SJSA1 (cell line): ENCODE results near the gene BATF3. TPM values are rescaled to one million over a fixed set of nuclear protein-coding genes. Genes with fewer than 3 reads are reported as not detected.
A peak's percentile ranks its signal among the peaks of the same experiment; 100 is the strongest.
"Not testable (repeated sequence)": the region's sequence is repeated elsewhere in the genome, so short reads cannot be mapped to it uniquely, and the experiment has no call there.

ENCODE experiments used
- DNase-seq, 2 experiments: peaks; one replicate each; pipeline ENCODE4 v3.0.0-alpha.2; 2015 to 2020; ENCODE audit warnings: low spot score in 2 of 2, low read depth in 1 of 2
- H3K27ac ChIP-seq: fragments of 250-450 bp; sonication (Bioruptor Pico); 2 replicates; pipeline ENCODE4 v1.5.1; 2020; ENCODE audit warnings: mild to moderate bottlenecking, moderate library complexity
- H3K27me3 ChIP-seq: fragments of 250-450 bp; sonication (Bioruptor Pico); replicated peaks from 2 replicates; pipeline ENCODE4 v1.5.1; 2020; ENCODE audit warnings: mild to moderate bottlenecking, moderate library complexity
- H3K36me3 ChIP-seq: fragments of 250-450 bp; sonication (Bioruptor Pico); 2 replicates; pipeline ENCODE4 v1.5.1; 2020; ENCODE audit warnings: mild to moderate bottlenecking
- H3K4me1 ChIP-seq: fragments of 250-450 bp; sonication (Bioruptor Pico); replicated peaks from 2 replicates; pipeline ENCODE4 v1.6.1; 2021; ENCODE audit warnings: mild to moderate bottlenecking
- H3K4me3 ChIP-seq: fragments of 250-450 bp; sonication (Bioruptor Pico); 2 replicates; pipeline ENCODE4 v1.5.1; 2020; ENCODE audit warnings: mild to moderate bottlenecking
- H3K9me3 ChIP-seq: fragments of 250-450 bp; sonication (Bioruptor Pico); replicated peaks from 2 replicates; pipeline ENCODE4 v1.5.1; 2020; ENCODE audit warnings: mild to moderate bottlenecking
- total RNA-seq: library from RNA; depleted of rRNA; stranded (reverse); fragments of >200 nt; shearing (Covaris generic); gene quantifications from 2 replicates; pipeline ENCODE4 v1.2.3, GENCODE V29; 2014

The BATF3 gene
- total RNA-seq, 1 experiment from 2014 or later = 3.3 TPM

- Histone ChIP-seq H3K36me3 (no peaks in the 10 kb centered on the region), H3K27me3 (no peaks in the 10 kb centered on the region), H3K4me1 (peaks cover 28% of the 10 kb centered on the region), H3K27ac (no peak overlapping the region), H3K4me3 (no peak overlapping the region), H3K9me3 (no peaks in the 10 kb centered on the region)
- no peak for DNase-seq
Measured at GRCh38 chr1:212719633-212720032, 20.0 kb upstream of the BATF3 start.

GRCh38 chr1:212718499-212718898 lies 18.9 kb upstream of the BATF3 start:
- Histone ChIP-seq H3K36me3 (no peaks in the 10 kb centered on the region), H3K9me3 (no peaks in the 10 kb centered on the region), H3K27me3 (no peaks in the 10 kb centered on the region), H3K27ac (no peak overlapping the region), H3K4me3 (no peak overlapping the region), H3K4me1 (peaks cover 28% of the 10 kb centered on the region)
- peak in 1 of 2 experiments; percentile 44 for DNase-seq

GRCh38 chr1:212716161-212716560 lies 16.5 kb upstream of the BATF3 start:
- Histone ChIP-seq H3K27me3 (no peaks in the 10 kb centered on the region), H3K9me3 (no peaks in the 10 kb centered on the region), H3K4me1 (peaks cover 29% of the 10 kb centered on the region), H3K4me3 (no peak overlapping the region), H3K27ac (no peak overlapping the region), H3K36me3 (no peaks in the 10 kb centered on the region)
- DNase-seq = no peak

- Histone ChIP-seq H3K9me3 (no peaks in the 10 kb centered on the region), H3K27ac (no peak overlapping the region), H3K4me1 (peaks cover 21% of the 10 kb centered on the region), H3K27me3 (no peaks in the 10 kb centered on the region), H3K4me3 (no peak overlapping the region), H3K36me3 (no peaks in the 10 kb centered on the region)
- DNase-seq = no peak
Measured at GRCh38 chr1:212713465-212714136, 14.0 kb upstream of the BATF3 start.

GRCh38 chr1:212712451-212713303 lies 13.0 kb upstream of the BATF3 start:
- Histone ChIP-seq H3K4me3 (no peak overlapping the region), H3K27me3 (no peaks in the 10 kb centered on the region), H3K36me3 (no peaks in the 10 kb centered on the region), H3K27ac (peak overlapping the region; percentile 74), H3K9me3 (no peaks in the 10 kb centered on the region), H3K4me1 (peaks cover 16% of the 10 kb centered on the region)
- peak in 1 of 2 experiments; percentile 55 for DNase-seq

- H3K9me3 ChIP-seq, H3K27me3 ChIP-seq, H3K36me3 ChIP-seq, DNase-seq, H3K4me3 ChIP-seq: not testable (repeated sequence)
- Histone ChIP-seq H3K4me1 (peaks cover 16% of the 10 kb centered on the region), H3K27ac (peak overlapping the region; percentile 74)
Measured at GRCh38 chr1:212711974-212712373, 12.3 kb upstream of the BATF3 start.

- no peak for DNase-seq
- Histone ChIP-seq H3K27ac (no peak overlapping the region), H3K4me1 (peaks cover 16% of the 10 kb centered on the region), H3K27me3 (no peaks in the 10 kb centered on the region), H3K36me3 (no peaks in the 10 kb centered on the region), H3K9me3 (no peaks in the 10 kb centered on the region), H3K4me3 (no peak overlapping the region)
Measured at GRCh38 chr1:212710566-212710965, 10.9 kb upstream of the BATF3 start.

GRCh38 chr1:212703991-212704564 lies 4.4 kb upstream of the BATF3 start:
- Histone ChIP-seq H3K27me3 (peaks cover 24% of the 10 kb centered on the region), H3K27ac (no peak overlapping the region), H3K36me3 (no peaks in the 10 kb centered on the region), H3K4me1 (peaks cover 14% of the 10 kb centered on the region), H3K4me3 (no peak overlapping the region), H3K9me3 (no peaks in the 10 kb centered on the region)
- no peak for DNase-seq

- DNase-seq = no peak
- Histone ChIP-seq H3K4me3 (no peak overlapping the region), H3K36me3 (no peaks in the 10 kb centered on the region), H3K9me3 (no peaks in the 10 kb centered on the region), H3K27ac (no peak overlapping the region), H3K4me1 (peaks cover 21% of the 10 kb centered on the region), H3K27me3 (peaks cover 24% of the 10 kb centered on the region)
Measured at GRCh38 chr1:212702672-212703071, 3.0 kb upstream of the BATF3 start.

- DNase-seq = no peak
- Histone ChIP-seq H3K9me3 (no peaks in the 10 kb centered on the region), H3K4me3 (no peak overlapping the region), H3K36me3 (no peaks in the 10 kb centered on the region), H3K4me1 (peaks cover 21% of the 10 kb centered on the region), H3K27me3 (peaks cover 24% of the 10 kb centered on the region), H3K27ac (no peak overlapping the region)
Measured at GRCh38 chr1:212701910-212702309, 2.3 kb upstream of the BATF3 start.

- DNase-seq = peak in 1 of 2 experiments; percentile 34
- H3K9me3 ChIP-seq = no peaks in the 10 kb centered on the region
Measured at GRCh38 chr1:212700892-212701819, 1.5 kb upstream of the BATF3 start.

GRCh38 chr1:212700223-212700891 lies 717 bp upstream of the BATF3 start:
- H3K27ac ChIP-seq = no peak overlapping the region

More at GRCh38 chr1:212700892-212701819, 1.5 kb upstream of the BATF3 start:
- H3K4me3 ChIP-seq = peak overlapping the region; percentile 43
- no peaks in the 10 kb centered on the region for H3K36me3 ChIP-seq
- H3K4me1 ChIP-seq = peaks cover 21% of the 10 kb centered on the region
- peaks cover 24% of the 10 kb centered on the region for H3K27me3 ChIP-seq
- no peak overlapping the region for H3K27ac ChIP-seq

More at GRCh38 chr1:212700223-212700891, 717 bp upstream of the BATF3 start:
- H3K9me3 ChIP-seq = no peaks in the 10 kb centered on the region
- peaks cover 21% of the 10 kb centered on the region for H3K4me1 ChIP-seq
- H3K4me3 ChIP-seq = peak overlapping the region; percentile 43
- no peaks in the 10 kb centered on the region for H3K36me3 ChIP-seq
- peaks cover 24% of the 10 kb centered on the region for H3K27me3 ChIP-seq
- peak in 1 of 2 experiments; percentile 47 for DNase-seq
